Loucy (cell line): ENCODE data around the gene LCE2D.

Source experiments
- CTCF ChIP-seq: fragments of 200-600 bp; sonication (generic); conservative IDR thresholded peaks from 2 replicates; pipeline ENCODE4 v1.5.1; 2014; ENCODE audit warnings: mild to moderate bottlenecking, antibody characterized with exemption, low read length
- EZH2phosphoT487 ChIP-seq: fragments of 200-600 bp; IDR thresholded peaks from 2 replicates; pipeline ENCODE4 v1.6.1; 2018; ENCODE audit warnings: antibody characterized with exemption, mild to moderate bottlenecking, moderate library complexity, borderline replicate concordance

- TF ChIP-seq CTCF (no peak), EZH2phosphoT487 (no peak)
Measured at GRCh38 chr1:152643945-152644344, 19.2 kb upstream of the LCE2D start.
